CD1c-positive myeloid dendritic cell (primary cell): ENCODE measurements around the gene LAPTM5.
"Not testable (repeated sequence)": the region's sequence is repeated elsewhere in the genome, so short reads cannot be mapped to it uniquely, and the experiment has no call there.

Experiments
- DNase-seq: peaks from one replicate; pipeline ENCODE4 v3.0.0-alpha.2; 2016; ENCODE audit errors: extremely low spot score

The LAPTM5 gene, protein sequence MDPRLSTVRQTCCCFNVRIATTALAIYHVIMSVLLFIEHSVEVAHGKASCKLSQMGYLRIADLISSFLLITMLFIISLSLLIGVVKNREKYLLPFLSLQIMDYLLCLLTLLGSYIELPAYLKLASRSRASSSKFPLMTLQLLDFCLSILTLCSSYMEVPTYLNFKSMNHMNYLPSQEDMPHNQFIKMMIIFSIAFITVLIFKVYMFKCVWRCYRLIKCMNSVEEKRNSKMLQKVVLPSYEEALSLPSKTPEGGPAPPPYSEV

GRCh38 chr1:30757352-30758120 is at the start of gene LAPTM5:
Gene LAPTM5, minus strand, starts transcription at chr1:30757774. Its CDS starts 29 bp downstream, at chr1:30757745.
- DNase-seq: peak; percentile 81

DNA sequence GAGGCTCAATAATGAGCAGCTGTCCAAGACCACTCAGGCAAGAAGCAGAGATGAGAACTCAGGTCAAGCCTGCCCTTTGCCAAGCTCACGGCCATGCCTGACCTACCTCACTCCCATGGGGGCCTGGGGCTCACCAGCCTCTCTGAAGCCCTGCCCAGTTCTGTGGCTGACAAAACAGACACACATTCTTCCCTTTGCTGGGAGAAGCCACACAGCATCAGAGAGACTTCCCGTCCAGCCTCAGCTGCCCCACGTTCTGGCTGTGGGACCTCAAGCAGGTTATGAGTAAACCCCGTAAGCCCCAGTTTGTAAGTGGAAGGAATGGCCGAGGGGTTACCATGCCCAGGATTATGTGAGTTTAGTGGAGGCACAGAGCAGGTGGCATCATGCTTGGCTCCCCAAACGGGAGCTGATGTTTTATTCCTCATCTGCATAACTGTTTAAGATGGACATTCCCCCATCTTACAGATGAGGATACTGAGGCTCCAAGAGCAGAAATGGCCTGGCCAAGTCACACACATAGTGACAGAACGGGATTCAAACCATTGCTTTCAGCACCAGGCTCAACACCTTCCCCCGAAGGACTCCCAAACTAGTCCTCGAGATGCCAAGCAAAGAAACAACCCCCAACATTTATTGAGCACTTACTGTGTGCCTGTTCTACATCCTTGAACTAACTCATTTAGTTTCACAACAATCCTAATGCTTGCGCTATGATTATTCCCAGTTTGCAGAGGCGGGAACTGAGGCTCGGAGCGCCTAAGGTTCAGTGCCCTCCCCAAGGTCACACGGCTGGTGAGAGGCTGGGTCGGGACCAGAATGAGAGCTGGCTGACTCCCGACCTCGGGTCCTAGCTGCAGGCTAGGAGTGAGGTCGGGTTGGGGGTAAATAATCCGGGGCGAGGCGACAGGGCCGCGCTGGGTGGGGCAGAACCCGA is 49.1 kb upstream of the LAPTM5 start:
- no peak for DNase-seq

DNA sequence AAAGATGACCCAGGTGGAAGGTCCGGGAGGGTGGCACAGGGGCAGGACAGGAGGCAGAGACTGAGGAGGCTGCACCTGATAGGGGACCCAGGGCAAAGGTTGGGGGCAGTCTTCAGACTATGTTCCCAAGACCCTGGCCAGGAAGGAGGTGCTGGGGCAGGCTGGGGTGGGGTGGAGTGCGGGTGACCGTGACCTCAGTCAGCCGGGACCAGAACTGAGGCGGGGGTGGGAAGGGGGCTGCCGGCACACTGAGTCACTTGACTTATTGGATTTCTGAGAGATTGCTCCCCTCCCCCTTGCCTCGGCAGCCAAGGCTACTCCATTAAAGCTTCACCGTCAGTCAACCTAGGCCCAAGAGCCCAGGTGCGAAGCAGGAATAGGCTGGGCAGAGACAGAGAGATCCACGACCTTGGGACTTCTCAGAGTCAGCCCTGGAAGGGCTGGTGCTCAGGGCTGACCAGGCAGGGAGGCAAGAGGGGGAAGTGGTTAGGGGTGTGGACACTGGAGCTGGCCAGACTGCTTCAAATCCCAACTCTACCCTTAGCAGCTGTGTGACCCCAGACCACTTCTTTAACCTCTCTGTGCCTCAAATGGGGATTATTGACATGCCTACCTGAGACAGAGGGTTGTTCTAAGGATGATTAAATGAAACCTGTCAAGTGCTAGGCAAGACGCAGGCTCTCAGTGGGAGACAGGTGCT is 47.9 kb upstream of the LAPTM5 start:
- no peak for DNase-seq

- no peak for DNase-seq
Measured at GRCh38 chr1:30804822-30805221, 47.2 kb upstream of the LAPTM5 start.

DNA sequence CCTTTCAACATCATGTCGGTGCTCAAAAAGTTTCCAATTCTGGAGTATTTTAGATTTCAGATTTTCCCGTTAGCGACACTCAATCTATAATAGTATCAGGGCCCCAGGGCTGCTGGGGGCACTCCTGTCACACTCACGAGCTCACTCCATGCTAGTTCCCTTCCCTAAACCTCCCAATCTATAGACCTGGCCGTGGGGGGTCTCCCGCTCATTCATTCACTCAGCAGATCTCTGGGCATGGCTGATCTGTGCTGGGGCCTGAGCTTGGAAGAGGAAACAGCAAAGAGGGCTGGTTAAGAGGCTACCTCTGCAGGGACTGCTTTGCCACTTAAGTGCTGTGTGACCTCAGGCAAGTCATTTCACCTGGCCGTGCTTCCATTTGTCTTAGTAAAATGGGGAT is 46.8 kb upstream of the LAPTM5 start:
- DNase-seq: no peak

DNA sequence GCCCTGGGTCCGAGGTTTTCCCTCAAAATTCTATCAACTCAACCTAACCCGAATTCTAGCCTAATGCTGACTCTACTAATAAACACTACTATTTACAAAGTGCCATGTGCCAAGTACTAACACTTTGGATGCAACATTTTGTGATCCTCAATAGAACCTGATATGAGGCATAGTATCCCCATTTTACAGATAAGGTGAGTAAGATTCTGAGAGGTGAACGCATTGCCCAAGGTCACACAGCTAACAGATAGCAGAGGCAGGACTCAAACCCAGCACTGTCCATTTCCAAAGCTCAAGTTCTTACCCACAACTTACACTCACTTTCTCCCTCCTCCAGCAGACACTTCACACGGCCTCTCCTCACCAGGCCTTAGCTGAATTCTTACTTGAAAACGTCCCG is 46.0 kb upstream of the LAPTM5 start:
- DNase-seq: no peak

DNA sequence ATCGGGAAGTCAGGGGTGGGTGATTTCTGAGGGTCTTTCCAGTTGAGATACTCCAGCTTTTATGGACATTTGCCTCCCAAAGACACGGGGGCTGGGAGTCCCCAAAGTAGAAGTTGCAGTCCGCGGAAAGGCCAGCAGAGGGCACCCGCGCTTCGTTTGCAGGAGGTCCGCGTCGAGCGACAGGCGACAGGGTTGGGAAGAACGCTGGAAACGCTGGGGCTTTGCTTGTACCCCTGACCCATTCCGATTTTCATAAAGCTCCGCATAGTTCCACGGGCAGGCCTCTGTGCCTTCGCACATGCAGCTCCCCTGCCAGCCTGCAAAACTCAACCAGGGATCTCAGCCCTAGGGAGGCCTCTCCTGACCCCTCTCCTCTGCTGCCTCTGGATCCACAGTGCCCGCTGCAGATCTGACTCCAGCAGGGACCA is 44.2 kb upstream of the LAPTM5 start:
- peak; percentile 86 for DNase-seq

- no peak for DNase-seq
Measured at GRCh38 chr1:30799233-30799511, 41.6 kb upstream of the LAPTM5 start.

GRCh38 chr1:30798389-30799232 is 41.0 kb upstream of the LAPTM5 start:
- peak; percentile 45 for DNase-seq

DNA sequence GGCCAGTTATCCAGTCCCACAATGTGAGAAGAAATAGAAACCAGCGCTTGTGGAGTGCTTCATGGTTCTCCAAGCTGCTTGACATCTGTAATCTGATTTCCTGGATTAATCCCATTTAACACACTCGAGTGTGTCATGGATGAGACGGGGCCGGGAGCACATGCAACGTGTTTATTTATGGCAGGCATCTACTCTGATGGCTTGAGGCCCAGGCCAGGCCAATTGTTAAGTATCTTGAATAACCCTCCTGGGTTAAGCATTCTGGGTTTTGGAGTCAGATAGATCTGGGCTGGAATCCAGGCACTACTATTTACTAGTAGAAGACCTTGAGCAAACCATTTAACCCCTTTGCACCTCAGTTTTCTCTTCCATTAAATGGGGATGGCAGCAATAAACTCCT is 37.5 kb upstream of the LAPTM5 start:
- DNase-seq: no peak

GRCh38 chr1:30794260-30794659 is 36.7 kb upstream of the LAPTM5 start:
- no peak for DNase-seq

- no peak for DNase-seq
Measured at GRCh38 chr1:30793209-30793608, 35.6 kb upstream of the LAPTM5 start.

DNA sequence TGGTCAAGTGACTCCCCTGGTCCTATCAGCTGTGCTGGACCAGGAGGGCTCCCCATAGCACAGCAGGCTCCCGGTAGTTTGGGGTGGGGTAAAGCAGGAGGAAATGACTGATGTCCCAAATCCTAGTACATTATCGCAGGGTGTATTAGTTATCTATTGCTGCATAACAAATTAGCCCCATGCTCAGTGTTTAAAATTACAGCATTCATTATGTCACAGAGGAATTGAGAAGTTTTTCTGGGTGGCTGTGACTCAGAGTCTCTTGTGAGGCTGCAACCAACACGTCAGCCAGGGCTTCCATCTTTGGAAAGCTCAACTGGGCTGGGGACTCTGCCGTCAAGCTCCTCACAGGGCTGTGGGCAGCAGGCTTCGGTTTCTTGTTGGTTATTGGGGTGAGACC is 34.3 kb upstream of the LAPTM5 start:
- peak; percentile 55 for DNase-seq

DNA sequence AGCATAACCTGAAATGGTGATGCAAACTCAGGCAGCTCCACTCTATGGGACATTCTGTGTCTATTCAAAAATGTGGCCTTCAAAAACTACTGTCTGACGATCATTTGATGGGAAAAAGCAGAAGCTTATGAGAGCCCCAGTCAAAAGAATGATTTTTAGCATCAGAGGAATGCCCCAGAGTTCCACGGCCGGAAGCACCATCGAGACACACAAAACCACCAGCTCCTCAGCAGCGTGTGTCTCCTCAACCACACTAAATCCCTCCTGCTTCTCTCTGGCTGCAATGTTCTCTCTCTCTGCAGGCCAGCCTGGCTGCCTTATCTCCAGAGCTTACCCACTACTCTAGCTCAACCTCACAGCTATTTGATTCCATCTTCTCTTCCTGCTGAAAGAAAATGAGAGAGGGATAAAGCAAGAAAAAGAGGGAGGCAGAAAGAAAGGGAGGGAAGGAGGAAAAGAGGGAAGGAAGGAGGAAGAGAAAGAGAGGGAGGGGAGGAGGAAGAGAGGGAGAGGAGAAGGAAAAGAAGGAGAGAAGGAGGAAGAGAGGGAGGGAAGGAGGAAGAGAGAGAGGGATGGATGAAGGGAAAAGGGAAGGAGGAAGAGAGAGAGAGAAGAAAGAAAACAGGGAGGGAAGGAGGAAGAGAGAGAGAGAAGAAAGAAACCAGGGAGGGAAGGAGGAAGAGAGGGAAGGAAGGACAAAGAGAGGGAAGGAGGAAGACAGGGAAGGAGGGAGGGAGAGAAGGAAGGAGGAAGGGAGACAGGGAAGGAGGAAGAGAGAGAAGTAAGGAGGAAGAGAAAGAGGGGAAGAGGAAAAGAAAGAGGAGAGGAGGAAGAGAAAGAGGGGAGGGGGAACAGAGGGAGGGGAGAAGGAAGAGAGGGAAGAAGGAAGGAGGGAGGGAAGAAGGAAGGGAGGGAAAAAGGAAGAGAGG is 33.5 kb upstream of the LAPTM5 start:
- no peak for DNase-seq

GRCh38 chr1:30790256-30790525 is 32.6 kb upstream of the LAPTM5 start:
- DNase-seq: not testable (repeated sequence)

DNA sequence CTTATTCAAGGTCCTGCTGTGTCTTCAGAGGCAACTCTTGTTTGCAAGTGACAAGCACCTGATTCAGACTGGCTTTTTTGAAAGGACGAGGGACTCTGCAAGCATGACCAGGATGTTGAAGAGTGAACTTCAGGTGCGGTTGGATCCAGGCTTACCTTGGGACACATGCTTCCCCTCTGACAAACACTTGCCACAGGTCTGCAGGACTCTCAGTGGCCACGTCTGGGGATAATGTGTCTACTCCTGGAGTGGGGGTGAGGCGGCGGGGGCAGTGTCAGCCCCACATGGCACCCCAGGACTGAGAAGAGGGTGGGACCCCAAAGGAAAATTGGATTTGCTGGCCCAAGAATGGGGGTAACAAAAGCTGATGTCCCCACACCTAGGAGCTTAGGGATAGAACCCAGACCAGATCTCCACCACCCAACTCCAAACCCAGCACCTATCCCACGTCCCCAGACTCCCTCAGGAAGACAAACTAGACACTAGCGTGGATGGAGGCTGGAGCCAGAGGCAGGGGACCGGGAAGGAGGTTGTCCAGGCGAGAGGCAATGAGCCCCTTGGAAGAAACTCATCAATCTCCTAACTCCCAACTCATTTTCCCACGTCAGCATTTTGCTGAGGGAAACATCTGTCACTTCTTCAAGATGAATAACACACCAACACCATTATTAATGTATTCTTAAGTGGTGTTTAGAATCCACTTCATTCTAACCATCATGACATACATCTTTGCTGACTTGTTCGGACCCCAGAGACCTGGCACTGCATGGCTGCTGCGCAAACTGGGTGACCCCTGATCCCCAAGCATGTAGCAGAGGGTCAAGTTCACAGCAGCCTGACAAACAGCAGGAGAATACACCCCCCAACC is 32.0 kb upstream of the LAPTM5 start:
- DNase-seq: no peak

- no peak for DNase-seq
Measured at GRCh38 chr1:30788580-30789387, 31.2 kb upstream of the LAPTM5 start.

DNA sequence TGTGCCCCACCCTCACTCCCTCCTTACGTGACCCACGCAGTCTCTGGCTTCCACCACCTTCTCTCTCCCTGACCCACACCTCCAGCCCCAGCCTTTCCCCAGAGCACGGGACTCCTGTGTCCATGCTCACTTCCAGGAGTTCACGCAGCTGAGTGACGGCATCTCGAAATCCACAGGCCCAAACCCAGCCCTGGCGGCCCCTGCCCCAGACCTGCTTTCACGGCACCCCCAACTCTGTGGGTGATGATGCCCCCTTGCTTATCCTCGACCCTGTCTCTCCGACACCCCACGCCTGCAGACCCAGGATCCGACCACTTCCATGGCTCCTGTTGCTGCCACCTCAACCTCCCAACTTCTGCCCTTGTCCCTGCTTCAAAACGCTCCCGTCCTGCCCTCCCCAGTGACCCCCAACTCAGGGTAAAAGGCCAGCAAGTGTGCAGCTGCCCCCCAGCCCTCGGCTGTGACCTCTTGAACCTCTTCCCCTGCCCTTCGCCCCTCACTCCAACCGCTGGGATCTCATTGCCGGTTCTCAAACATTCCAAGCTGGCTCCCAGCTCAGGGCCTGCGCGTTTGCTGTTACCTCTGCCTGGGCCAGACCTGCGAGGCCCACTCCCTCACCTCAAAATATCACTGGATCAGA is 30.4 kb upstream of the LAPTM5 start:
- no peak for DNase-seq
